ES-I3 (cell line): ENCODE measurements around the gene SEC31B.

Experiments
- H3K36me3 ChIP-seq: 2 replicates; pipeline ENCODE4 v1.6.1; 2013; ENCODE audit warnings: mild to moderate bottlenecking, low read length, control low read depth, moderate library complexity; ENCODE audit not compliant: insufficient read depth
- H3K4me1 ChIP-seq: 2 replicates; pipeline ENCODE4 v1.6.1; 2013; ENCODE audit warnings: mild to moderate bottlenecking, control low read depth, low read length; ENCODE audit not compliant: insufficient read depth
- H3K9ac ChIP-seq: 2 replicates; pipeline ENCODE4 v1.6.1; 2013; ENCODE audit warnings: low read depth, mild to moderate bottlenecking, low read length, moderate library complexity
- H3K9me3 ChIP-seq: 2 replicates; pipeline ENCODE4 v1.6.1; 2013; ENCODE audit warnings: mild to moderate bottlenecking, low read length, moderate library complexity; ENCODE audit not compliant: control insufficient read depth, insufficient read depth

The SEC31B gene

GRCh38 chr10:100469756-100470155, 49.9 kb downstream of the SEC31B start:
- Histone ChIP-seq H3K9me3 (no peaks in the 10 kb centered on the region), H3K4me1 (no peaks in the 10 kb centered on the region), H3K36me3 (no peaks in the 10 kb centered on the region), H3K9ac (no peak overlapping the region)

- no peak overlapping the region for H3K9ac ChIP-seq
- no peaks in the 10 kb centered on the region for H3K36me3 ChIP-seq
- H3K4me1 ChIP-seq: no peaks in the 10 kb centered on the region
- no peaks in the 10 kb centered on the region for H3K9me3 ChIP-seq
These were observed 50.7 kb downstream of the SEC31B start for GRCh38 chr10:100468978-100469377.

GRCh38 chr10:100468322-100468721, 51.3 kb downstream of the SEC31B start:
- Histone ChIP-seq H3K9me3 (no peaks in the 10 kb centered on the region), H3K36me3 (no peaks in the 10 kb centered on the region), H3K4me1 (no peaks in the 10 kb centered on the region), H3K9ac (no peak overlapping the region)

GRCh38 chr10:100462709-100463108, 57.0 kb downstream of the SEC31B start, which contains the start of gene WNT8B:
WNT8B (plus strand) TSS chr10:100463009; CDS start chr10:100463169, 160 bp downstream.
- no peaks in the 10 kb centered on the region for H3K4me1 ChIP-seq

GRCh38 chr10:100448951-100449350, 70.7 kb downstream of the SEC31B start:
- H3K9ac ChIP-seq: no peak overlapping the region
- H3K36me3 ChIP-seq: no peaks in the 10 kb centered on the region
- H3K4me1 ChIP-seq: no peaks in the 10 kb centered on the region
- H3K9me3 ChIP-seq: no peaks in the 10 kb centered on the region; the same call in 1 of the 2 replicates

More at GRCh38 chr10:100462709-100463108, 57.0 kb downstream of the SEC31B start, which contains the start of gene WNT8B:
- Histone ChIP-seq H3K9me3 (no peaks in the 10 kb centered on the region), H3K36me3 (no peaks in the 10 kb centered on the region), H3K9ac (no peak within 1 kb of the TSS)

- H3K9me3 ChIP-seq: no peaks in the 10 kb centered on the region; the same call in 1 of the 2 replicates
- no peak overlapping the region for H3K9ac ChIP-seq
- no peaks in the 10 kb centered on the region for H3K4me1 ChIP-seq
These were observed 72.0 kb downstream of the SEC31B start for GRCh38 chr10:100447663-100448062.

DNA sequence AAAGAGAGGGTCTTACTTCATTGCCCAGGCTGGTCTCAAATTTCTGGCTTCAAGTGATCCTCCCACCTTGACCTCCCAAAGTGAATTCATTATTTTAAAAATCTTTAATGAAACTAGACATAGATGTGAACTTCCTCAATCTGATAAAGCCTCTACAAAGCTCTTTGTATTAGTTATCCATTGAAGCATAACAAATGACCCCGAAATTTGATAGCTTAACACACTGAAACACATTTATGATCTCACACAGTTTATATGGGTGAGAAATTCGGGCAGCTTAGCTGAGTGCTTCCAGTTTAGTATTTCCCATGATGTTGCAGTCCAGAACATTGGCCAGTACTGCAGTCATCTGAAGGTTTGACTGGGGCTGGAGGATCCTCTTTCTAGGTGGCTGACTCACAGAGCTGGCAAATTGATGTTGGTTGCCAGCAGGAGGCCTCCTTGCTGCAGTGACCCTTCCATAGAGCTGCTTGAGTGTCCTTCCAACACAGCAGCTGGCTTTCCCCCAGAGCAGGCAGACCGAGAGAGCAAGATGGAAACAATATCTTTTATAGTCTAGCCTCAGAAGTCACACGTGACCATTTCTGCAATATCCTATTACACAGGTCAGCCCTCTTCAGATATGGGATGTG, 73.4 kb downstream of the SEC31B start:
- Histone ChIP-seq H3K4me1 (no peaks in the 10 kb centered on the region), H3K36me3 (no peaks in the 10 kb centered on the region), H3K9me3 (no peaks in the 10 kb centered on the region; the same call in 1 of the 2 replicates), H3K9ac (no peak overlapping the region)

More at GRCh38 chr10:100447663-100448062, 72.0 kb downstream of the SEC31B start:
- H3K36me3 ChIP-seq: no peaks in the 10 kb centered on the region

- H3K9ac ChIP-seq: no peak overlapping the region
- no peaks in the 10 kb centered on the region; the same call in 1 of the 2 replicates for H3K9me3 ChIP-seq
- H3K4me1 ChIP-seq: no peaks in the 10 kb centered on the region
These were observed 77.1 kb downstream of the SEC31B start for GRCh38 chr10:100442548-100442947.

DNA sequence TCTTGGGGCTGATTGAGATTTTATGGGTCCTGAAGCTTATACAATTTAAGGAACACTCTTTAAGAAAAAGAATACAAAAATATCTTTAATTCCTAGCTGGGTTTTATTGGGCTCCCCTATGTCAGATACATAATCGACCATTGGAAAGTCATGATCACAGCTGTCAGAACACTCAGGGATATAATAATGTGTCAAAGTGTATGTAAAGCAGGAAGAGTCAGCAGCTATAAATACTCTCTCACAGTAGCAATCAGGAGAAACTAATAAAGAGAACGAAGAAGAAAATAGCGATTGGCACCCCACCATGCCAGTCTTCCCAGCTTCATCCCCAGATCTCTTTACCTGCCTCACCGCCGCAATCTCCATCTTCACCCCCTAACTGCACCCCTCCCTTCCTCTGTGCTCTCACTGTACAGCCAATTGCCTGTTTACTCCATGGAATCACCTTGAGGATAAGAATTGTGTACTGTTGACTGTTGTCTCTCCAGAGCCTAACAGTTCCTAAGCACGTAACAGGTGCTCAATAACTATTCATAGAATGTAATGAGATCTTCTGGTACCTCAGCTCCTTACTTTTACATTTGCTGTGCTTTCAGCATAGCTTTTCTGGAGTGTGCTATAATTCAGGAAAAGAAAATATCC, 80.9 kb downstream of the SEC31B start:
- no peaks in the 10 kb centered on the region for H3K9me3 ChIP-seq
- H3K9ac ChIP-seq: no peak overlapping the region
- no peaks in the 10 kb centered on the region for H3K4me1 ChIP-seq
- H3K36me3 ChIP-seq: no peaks in the 10 kb centered on the region

More at GRCh38 chr10:100442548-100442947, 77.1 kb downstream of the SEC31B start:
- H3K36me3 ChIP-seq: no peaks in the 10 kb centered on the region
